ENCODE data around the gene GPC6. TPM values are rescaled to one million over a fixed set of nuclear protein-coding genes. Genes with fewer than 3 reads are reported as not detected.

Gene GPC6
- total RNA-seq, 1 experiment from 2014 or later: not detected

GRCh38 chr13:93788456-93788855 lies 561.8 kb downstream of the GPC6 start:
- Histone ChIP-seq H3F3A (ENCODE audit: insufficient read depth, low read depth) (no peaks in the 10 kb centered on the region), H3K4me2 (no peak overlapping the region), H3K4me3 (no peak overlapping the region), H3K4me1 (replicated peaks; ENCODE audit: insufficient read depth) (no peaks in the 10 kb centered on the region), H3K27ac (no peak overlapping the region), H2AFZ (no peak overlapping the region), H3K27me3 (ENCODE audit: insufficient read depth, low read depth) (no peaks in the 10 kb centered on the region), H3K36me3 (ENCODE audit: low read depth) (no peaks in the 10 kb centered on the region), H4K20me1 (ENCODE audit: insufficient read depth) (no peaks in the 10 kb centered on the region; the same call in 1 of the 2 replicates), H3K9me3 (ENCODE audit: insufficient read depth, low read depth) (no peaks in the 10 kb centered on the region), H3K79me2 (ENCODE audit: low read depth) (no peaks in the 10 kb centered on the region), H3K9me2 (ENCODE audit: insufficient read depth) (no peaks in the 10 kb centered on the region)
- TF ChIP-seq EZH2 (IDR thresholded peaks at IDR 0.05; ENCODE audit: low read depth) (no peak), CTCF (conservative IDR thresholded peaks at IDR 0.05) (no peak)
- CTCF ChIA-PET: no interaction called here
- no peak for DNase-seq
- POLR2A ChIA-PET (ENCODE audit: unreplicated experiment): no interaction called here
- intact Hi-C loops (cut with micrococcal nuclease; ENCODE audit: unreplicated experiment): no loop called here
- BruUV-seq (replicated peaks): no TSS peak

GRCh38 chr13:93789058-93789457 lies 562.5 kb downstream of the GPC6 start:
- Histone ChIP-seq H3K79me2 (ENCODE audit: low read depth) (no peaks in the 10 kb centered on the region), H3K9me2 (ENCODE audit: insufficient read depth) (no peaks in the 10 kb centered on the region), H4K20me1 (ENCODE audit: insufficient read depth) (no peaks in the 10 kb centered on the region; the same call in 1 of the 2 replicates), H3K27me3 (ENCODE audit: insufficient read depth, low read depth) (no peaks in the 10 kb centered on the region), H2AFZ (no peak overlapping the region), H3K4me1 (replicated peaks; ENCODE audit: insufficient read depth) (no peaks in the 10 kb centered on the region), H3K4me3 (no peak overlapping the region), H3K27ac (no peak overlapping the region), H3F3A (ENCODE audit: insufficient read depth, low read depth) (no peaks in the 10 kb centered on the region), H3K36me3 (ENCODE audit: low read depth) (no peaks in the 10 kb centered on the region), H3K4me2 (no peak overlapping the region), H3K9me3 (ENCODE audit: insufficient read depth, low read depth) (no peaks in the 10 kb centered on the region)
- TF ChIP-seq EZH2 (IDR thresholded peaks at IDR 0.05; ENCODE audit: low read depth) (no peak), CTCF (conservative IDR thresholded peaks at IDR 0.05) (no peak)
- ChIA-PET CTCF (no interaction called here), POLR2A (ENCODE audit: unreplicated experiment) (no interaction called here)
- no TSS peak for BruUV-seq (replicated peaks)
- DNase-seq: no peak
- intact Hi-C loops (cut with micrococcal nuclease; ENCODE audit: unreplicated experiment): loop anchor here (1.0 kb wide), 1 partner anchor 27 kb away; no protein-coding TSS in a partner anchor

DNA sequence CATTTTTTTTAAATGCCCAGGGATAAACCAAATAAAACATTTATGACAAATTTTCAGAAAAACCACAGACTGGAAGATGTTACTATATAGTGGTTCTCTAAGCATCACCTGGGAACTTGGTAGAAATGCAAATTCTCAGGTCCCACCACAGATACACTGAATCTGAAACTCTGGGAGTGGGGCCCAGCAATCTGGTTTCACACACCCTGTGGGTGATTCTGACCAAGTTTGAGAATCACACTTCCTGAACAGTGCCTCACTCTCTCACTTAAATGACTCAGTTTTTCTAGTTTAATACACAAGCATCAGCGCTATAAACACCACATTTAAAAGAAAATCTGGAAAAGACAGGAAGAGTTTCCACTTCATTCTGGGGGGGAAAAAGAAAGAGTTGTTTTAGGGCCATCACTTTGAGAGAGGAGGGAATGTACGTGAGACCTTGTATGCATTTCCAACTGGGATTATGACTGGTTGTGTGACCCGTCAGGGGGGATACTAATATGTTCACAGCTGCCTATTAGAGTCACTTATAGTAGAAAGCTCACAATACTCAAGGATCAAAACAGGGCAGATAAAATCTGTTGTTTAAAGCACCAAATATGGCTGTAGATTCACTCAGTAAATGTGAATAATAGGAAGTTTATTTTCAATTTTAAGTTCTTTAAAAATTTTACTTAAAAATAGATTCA lies 567.7 kb downstream of the GPC6 start:
- BruUV-seq (replicated peaks): no TSS peak
- H3K9me2 ChIP-seq (ENCODE audit: insufficient read depth): no peaks in the 10 kb centered on the region; the same call in 1 of the 2 replicates
- no peaks in the 10 kb centered on the region for H3K27me3 ChIP-seq (ENCODE audit: insufficient read depth, low read depth)
- H3K4me3 ChIP-seq: no peak overlapping the region
- no peak for DNase-seq
- no peaks in the 10 kb centered on the region for H3K79me2 ChIP-seq (ENCODE audit: low read depth)
- ChIA-PET CTCF (no interaction called here), POLR2A (ENCODE audit: unreplicated experiment) (no interaction called here)
- no peak for TF ChIP-seq CTCF (conservative IDR thresholded peaks at IDR 0.05)
- TF ChIP-seq EZH2 (IDR thresholded peaks at IDR 0.05; ENCODE audit: low read depth): no peak
- H4K20me1 ChIP-seq (ENCODE audit: insufficient read depth): no peaks in the 10 kb centered on the region; the same call in 1 of the 2 replicates
- H3K9me3 ChIP-seq (ENCODE audit: insufficient read depth, low read depth): no peaks in the 10 kb centered on the region
- no peaks in the 10 kb centered on the region for H3K36me3 ChIP-seq (ENCODE audit: low read depth)
- no peak overlapping the region for H3K27ac ChIP-seq
- H3F3A ChIP-seq (ENCODE audit: insufficient read depth, low read depth): no peaks in the 10 kb centered on the region
- H2AFZ ChIP-seq: no peak overlapping the region
- no peak overlapping the region for H3K4me2 ChIP-seq
- no peaks in the 10 kb centered on the region for H3K4me1 ChIP-seq (replicated peaks; ENCODE audit: insufficient read depth)
- intact Hi-C loops (cut with micrococcal nuclease; ENCODE audit: unreplicated experiment): no loop called here
